Stimulated activated CD4-positive, alpha-beta T cell treated with anti-CD3 and anti-CD28 coated beads, TNF-alpha, amount 100 ng/mL, for 1 hour (primary cell): ENCODE results near the gene CIROP.

Experiments
- DNase-seq, 3 donors: peaks; one replicate each; pipeline ENCODE4 v3.0.0-alpha.2; 2020; ENCODE audit warnings: low read depth in 3 of 3, low spot score in 1 of 3

Gene CIROP

DNA sequence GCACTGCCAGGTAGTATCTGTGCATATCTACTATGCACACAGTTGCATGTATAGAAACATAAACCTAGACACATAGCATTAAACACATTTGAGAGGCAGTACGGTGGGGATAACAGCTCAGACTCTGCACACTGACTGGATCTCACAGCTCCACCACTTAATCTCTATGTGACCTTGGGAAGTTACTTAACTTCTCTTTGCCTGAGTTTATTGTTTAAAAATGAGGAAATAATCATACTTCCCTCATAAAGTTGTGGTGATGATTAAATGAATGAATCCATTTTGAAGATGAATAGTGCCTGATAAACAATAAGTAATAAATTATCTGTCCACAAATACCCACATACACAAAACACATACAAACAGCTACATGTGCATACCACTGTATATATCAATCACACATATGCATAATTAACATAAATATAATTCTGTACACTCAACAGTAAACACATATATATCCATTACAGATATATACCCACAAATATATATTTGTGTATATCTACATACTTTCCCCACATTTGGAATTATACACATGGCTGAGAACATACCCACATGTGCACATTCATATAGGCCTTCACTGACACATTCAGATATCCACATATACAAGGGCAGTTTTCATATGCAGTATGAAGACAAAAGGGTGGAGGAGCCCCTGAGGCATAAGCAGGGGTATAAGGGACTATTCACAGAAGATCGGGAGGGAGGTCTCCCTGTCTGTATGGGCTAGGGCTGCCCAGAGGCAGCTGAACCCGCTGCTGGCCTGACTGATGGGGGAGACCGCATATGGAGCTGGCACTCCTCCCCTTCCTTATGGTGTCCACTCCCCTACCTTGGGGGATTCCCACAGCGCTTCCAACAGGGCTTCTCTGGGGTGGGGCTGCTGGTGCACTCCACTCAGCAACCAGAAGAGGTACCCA lies 53.4 kb downstream of the CIROP start:
- no peak for DNase-seq
